Esophagus muscularis mucosa (tissue), 3 donors: ENCODE results near the gene LAPTM5.

Experiments
- CTCF ChIP-seq, 3 experiments: fragments of 200-600 bp in 2 of 3; fragments of 450-650 bp in 1 of 3; sonication (generic) in 2 of 3; IDR thresholded peaks; one replicate each; pipeline ENCODE4 v1.5.1; 2017 to 2019; ENCODE audit warnings: antibody characterized with exemption in 3 of 3, mild to moderate bottlenecking in 2 of 3, moderate library complexity in 1 of 3
- POLR2A ChIP-seq: fragments of 450-650 bp; IDR thresholded peaks from one replicate; pipeline ENCODE4 v1.6.1; 2017; ENCODE audit warnings: antibody characterized with exemption, moderate library complexity, mild to moderate bottlenecking, low read depth

GRCh38 chr1:30785181-30785580 lies 27.6 kb upstream of the LAPTM5 start:
- no peak for TF ChIP-seq CTCF (IDR thresholded peaks at IDR 0.05)
- no peak for TF ChIP-seq POLR2A
